RWPE2 (cell line): ENCODE data around the gene DIAPH3.

Experiments
- ATAC-seq: fragments of 200-7000 bp; cut with Tn5 transposase; 3 replicates; pipeline ENCODE4 v1.9.1; 2021; ENCODE audit warnings: low read depth
- DNase-seq: peaks from one replicate; pipeline ENCODE4 v3.0.0-alpha.2; 2020; ENCODE audit warnings: low spot score
- H3K27ac ChIP-seq: fragments of 450-650 bp; 2 replicates; pipeline ENCODE4 v1.5.1; 2017; ENCODE audit warnings: mild to moderate bottlenecking; ENCODE audit not compliant: poor library complexity, severe bottlenecking
- H3K27me3 ChIP-seq: fragments of 250-450 bp; sonication (Bioruptor Pico); 2 replicates; pipeline ENCODE4 v1.5.1; 2021; ENCODE audit warnings: mild to moderate bottlenecking, moderate library complexity; ENCODE audit not compliant: insufficient read depth, poor library complexity, severe bottlenecking
- H3K36me3 ChIP-seq: fragments of 250-450 bp; sonication (Bioruptor Pico); 2 replicates; pipeline ENCODE4 v1.5.1; 2020; ENCODE audit warnings: low read depth, mild to moderate bottlenecking, moderate library complexity
- H3K4me1 ChIP-seq: fragments of 250-450 bp; sonication (Bioruptor Pico); 2 replicates; pipeline ENCODE4 v1.5.1; 2021; ENCODE audit warnings: mild to moderate bottlenecking, moderate library complexity; ENCODE audit not compliant: insufficient read depth, poor library complexity, severe bottlenecking
- H3K4me3 ChIP-seq: fragments of 250-450 bp; sonication (Bioruptor Pico); 2 replicates; pipeline ENCODE4 v1.5.1; 2021; ENCODE audit warnings: mild to moderate bottlenecking, moderate library complexity; ENCODE audit not compliant: severe bottlenecking
- H3K9me3 ChIP-seq: fragments of 250-450 bp; sonication (Bioruptor Pico); 2 replicates; pipeline ENCODE4 v1.5.1; 2021; ENCODE audit warnings: mild to moderate bottlenecking, moderate library complexity; ENCODE audit not compliant: severe bottlenecking
- CTCF ChIP-seq: fragments of 450-650 bp; IDR thresholded peaks from one replicate; pipeline ENCODE4 v1.5.1; 2017; ENCODE audit warnings: mild to moderate bottlenecking, moderate library complexity; ENCODE audit not compliant: poor library complexity, severe bottlenecking

The DIAPH3 gene

GRCh38 chr13:59954601-59955000, 209.1 kb downstream of the DIAPH3 start:
- H3K27me3 ChIP-seq: no peaks in the 10 kb centered on the region
- no peak overlapping the region for H3K27ac ChIP-seq
- no peak for DNase-seq
- no peak overlapping the region for H3K4me3 ChIP-seq
- H3K4me1 ChIP-seq: no peaks in the 10 kb centered on the region
- H3K36me3 ChIP-seq: 0 out of 2 replicates have a peak, but pooled peaks cover 4% of the 10 kb centered on the region
- ATAC-seq: no peak
- TF ChIP-seq CTCF: no peak
- H3K9me3 ChIP-seq: no peaks in the 10 kb centered on the region

GRCh38 chr13:59951011-59951410, 212.7 kb downstream of the DIAPH3 start:
- no peaks in the 10 kb centered on the region for H3K27me3 ChIP-seq
- ATAC-seq: no peak
- no peak for TF ChIP-seq CTCF
- no peak overlapping the region for H3K4me3 ChIP-seq
- no peak for DNase-seq
- H3K9me3 ChIP-seq: no peaks in the 10 kb centered on the region
- H3K36me3 ChIP-seq: 0 out of 2 replicates have a peak, but pooled peaks cover under 1% of the 10 kb centered on the region
- no peaks in the 10 kb centered on the region for H3K4me1 ChIP-seq
- no peak overlapping the region for H3K27ac ChIP-seq

- TF ChIP-seq CTCF: no peak
- H3K27me3 ChIP-seq: no peaks in the 10 kb centered on the region
- no peak overlapping the region for H3K27ac ChIP-seq
- no peaks in the 10 kb centered on the region for H3K9me3 ChIP-seq
- H3K4me3 ChIP-seq: no peak overlapping the region
- H3K4me1 ChIP-seq: no peaks in the 10 kb centered on the region
- ATAC-seq (no peak), DNase-seq (no peak)
- 0 out of 2 replicates have a peak, but pooled peaks cover 2% of the 10 kb centered on the region for H3K36me3 ChIP-seq
These were observed 213.5 kb downstream of the DIAPH3 start for GRCh38 chr13:59950266-59950665.

- Histone ChIP-seq H3K4me1 (no peaks in the 10 kb centered on the region), H3K27me3 (no peaks in the 10 kb centered on the region), H3K4me3 (no peak overlapping the region), H3K36me3 (0 out of 2 replicates have a peak, but pooled peaks cover 2% of the 10 kb centered on the region), H3K9me3 (no peaks in the 10 kb centered on the region), H3K27ac (no peak overlapping the region)
- TF ChIP-seq CTCF: no peak
- ATAC-seq (no peak), DNase-seq (no peak)
These were observed 215.0 kb downstream of the DIAPH3 start for GRCh38 chr13:59948686-59949085.

GRCh38 chr13:59946944-59947343, 216.8 kb downstream of the DIAPH3 start:
- no peak overlapping the region for H3K27ac ChIP-seq
- 0 out of 2 replicates have a peak, but pooled peaks cover 2% of the 10 kb centered on the region for H3K36me3 ChIP-seq
- H3K4me1 ChIP-seq: no peaks in the 10 kb centered on the region
- H3K9me3 ChIP-seq: no peaks in the 10 kb centered on the region
- ATAC-seq: no peak
- no peak overlapping the region for H3K4me3 ChIP-seq
- no peaks in the 10 kb centered on the region for H3K27me3 ChIP-seq
- DNase-seq: no peak
- TF ChIP-seq CTCF: no peak
